AG09319 (cell line): ENCODE measurements around the gene RAD51B.
"Not testable (repeated sequence)": the region's sequence is repeated elsewhere in the genome, so short reads cannot be mapped to it uniquely, and the experiment has no call there.

ENCODE experiments used
- DNase-seq: peaks from one replicate; pipeline ENCODE4 v3.0.0-alpha.2; 2010; ENCODE audit warnings: low read depth; ENCODE audit errors: extremely low read depth
- CTCF ChIP-seq: IDR thresholded peaks from 2 replicates; pipeline ENCODE4 v1.5.1; 2011; ENCODE audit warnings: low read depth, mild to moderate bottlenecking, inconsistent platforms, low read length, moderate library complexity

The RAD51B gene

DNA sequence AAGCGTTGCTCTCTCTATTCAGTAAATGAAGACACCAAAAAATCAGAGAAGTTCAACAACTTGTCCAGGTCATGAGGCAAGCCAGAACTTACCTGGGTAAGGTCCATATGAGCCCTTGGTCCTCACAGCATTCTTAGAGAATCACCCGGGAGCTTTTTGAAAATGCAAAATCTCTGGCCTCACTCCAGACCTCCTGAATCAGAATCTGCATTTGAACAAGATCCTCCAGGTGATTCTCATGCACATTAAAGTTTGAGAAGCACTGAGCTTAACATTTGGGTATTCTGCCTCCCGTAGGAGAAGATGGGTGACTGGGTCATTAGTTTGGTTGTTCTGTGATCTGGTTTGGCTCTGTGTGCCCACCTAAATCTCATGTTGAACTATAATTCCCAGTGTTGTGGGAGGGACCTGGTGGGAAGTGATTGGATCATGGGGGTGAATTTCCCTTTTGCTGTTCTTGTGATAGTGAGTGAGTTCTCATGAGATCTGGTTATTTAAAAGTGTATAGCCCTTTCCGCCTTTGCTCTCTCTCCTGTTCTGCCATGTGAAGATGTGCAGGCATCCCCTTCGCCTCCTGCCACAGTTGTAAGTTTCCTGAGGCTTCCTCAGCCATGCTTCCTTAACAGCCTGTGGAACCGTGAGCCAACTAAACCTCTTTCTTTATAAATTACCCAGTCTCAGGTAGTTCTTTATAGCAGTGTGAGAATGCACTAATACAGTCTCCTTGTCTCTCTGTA, 221.2 kb downstream of the RAD51B start:
- no peak for DNase-seq
- TF ChIP-seq CTCF, result no peak

DNA sequence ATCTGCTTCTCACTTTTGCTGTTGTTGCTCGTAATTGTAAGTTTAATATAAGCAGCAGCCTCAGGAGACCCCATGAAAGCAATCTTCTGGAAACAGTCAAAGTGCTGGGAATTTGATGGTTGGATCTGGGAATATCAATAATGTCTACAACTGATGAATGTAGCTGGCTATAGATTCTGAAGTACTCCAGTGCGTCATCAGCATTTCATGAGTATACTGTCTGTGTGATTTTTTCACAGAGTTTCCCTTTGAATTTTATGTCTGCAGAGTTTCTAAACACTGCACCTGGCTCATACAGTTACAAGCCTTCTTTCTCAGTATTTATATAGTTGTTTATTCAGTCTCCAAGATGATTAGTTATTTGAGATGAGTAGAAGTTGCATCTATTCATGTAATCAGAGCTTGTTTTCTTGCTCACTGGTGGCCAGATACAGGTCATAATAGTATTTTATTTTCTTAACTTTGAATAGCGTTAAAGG, 222.3 kb downstream of the RAD51B start:
- TF ChIP-seq CTCF, result no peak
- DNase-seq, result no peak

DNA sequence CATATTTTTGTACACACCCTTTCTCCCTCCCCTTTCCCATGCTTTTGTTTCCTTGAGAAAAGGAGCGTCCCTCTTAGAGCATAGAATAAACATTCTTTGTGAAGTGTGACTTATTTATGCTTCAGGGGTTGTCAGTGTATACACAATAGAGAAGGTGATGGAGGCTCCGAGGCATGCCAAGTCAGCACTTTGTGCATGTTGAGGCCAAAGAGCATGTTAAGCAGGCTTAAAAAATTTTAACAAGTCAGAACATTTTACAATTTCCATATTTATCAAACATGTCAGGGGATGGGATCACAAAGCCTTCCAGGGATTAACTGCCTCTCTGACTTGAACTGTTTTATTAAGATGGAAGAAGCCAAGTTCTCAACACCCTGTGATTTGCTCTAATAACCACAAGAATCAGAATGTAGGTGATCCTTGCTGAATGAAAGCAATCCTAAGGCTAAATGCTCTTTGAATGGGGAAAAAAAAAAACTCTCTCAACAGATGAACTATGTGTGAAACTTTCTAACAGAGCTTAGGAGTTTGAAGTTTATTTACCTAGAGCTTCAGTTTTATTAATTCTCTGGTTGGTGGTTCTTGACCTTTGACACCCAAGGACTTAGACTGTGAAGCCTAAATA, 223.1 kb downstream of the RAD51B start:
- DNase-seq, result no peak
- TF ChIP-seq CTCF, result no peak

DNA sequence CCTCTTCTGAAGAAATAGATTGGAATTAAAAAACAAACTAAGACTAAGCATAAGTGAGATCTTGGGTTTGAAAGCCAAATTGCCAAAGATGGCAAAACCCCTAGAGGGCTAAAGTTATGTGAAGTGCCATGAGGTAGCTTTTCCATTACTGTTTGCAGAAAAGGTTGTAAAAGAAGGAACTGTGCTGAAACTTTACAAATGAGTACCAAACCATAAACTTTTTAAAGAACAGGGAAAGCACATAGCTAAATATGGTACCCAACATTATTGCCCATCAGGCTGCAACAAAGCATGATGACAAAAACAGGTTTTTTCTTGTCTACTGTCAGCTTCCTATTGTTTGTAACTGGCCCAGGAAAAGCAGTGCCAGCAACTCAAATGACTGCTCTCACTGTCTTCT, 224.2 kb downstream of the RAD51B start:
- TF ChIP-seq CTCF, result no peak
- DNase-seq, result no peak

DNA sequence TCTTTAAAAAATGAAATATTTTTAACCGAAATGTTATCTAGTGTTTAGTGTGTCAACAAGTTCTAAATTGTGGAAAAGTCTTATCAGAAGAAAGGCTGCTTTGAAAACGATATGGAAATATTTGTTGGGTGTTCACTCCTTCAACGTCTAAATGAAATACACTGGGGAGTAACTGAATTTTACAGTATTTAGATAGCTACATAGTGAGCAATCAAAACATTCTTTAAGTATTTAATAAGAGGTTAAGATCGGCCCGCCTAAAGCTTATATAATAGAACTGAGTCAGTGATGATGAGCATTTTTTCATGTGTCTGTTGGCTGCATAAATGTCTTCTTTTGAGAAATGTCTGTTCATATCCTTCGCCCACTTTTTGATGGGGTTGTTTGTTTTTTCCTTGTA, 228.3 kb downstream of the RAD51B start:
- DNase-seq, result no peak
- TF ChIP-seq CTCF, result no peak

- not testable (repeated sequence) for DNase-seq
Observed at GRCh38 chr14:68048815-68049214, 229.2 kb downstream of the RAD51B start.

DNA sequence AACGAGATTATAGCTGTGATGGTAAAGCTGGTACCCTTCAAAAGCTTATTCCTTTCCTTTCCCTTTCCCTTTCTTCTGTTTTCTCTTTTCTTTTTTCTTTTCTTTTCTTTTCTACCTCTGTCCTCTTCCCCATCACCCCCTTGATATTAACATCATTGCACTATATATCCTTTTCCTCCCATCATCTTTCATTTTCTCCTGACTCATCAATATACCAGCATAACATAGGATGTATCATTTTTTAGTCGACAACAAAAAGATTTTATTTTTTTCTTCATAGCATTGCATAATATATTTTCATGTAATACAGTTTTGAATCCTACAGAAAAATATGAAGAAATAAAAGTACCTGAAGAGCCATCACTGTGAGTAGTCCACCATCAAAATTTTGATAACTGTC, 230.6 kb downstream of the RAD51B start:
- no peak for TF ChIP-seq CTCF
- no peak for DNase-seq
